HepG2 (cell line): ENCODE measurements around the gene HIGD1A. TPM values are rescaled to one million over a fixed set of nuclear protein-coding genes. Genes with fewer than 3 reads are reported as not detected.

Experiments
- ATF7 ChIP-seq, 2 experiments: fragments of 450-650 bp in 1 of 2; sonication (generic) in 1 of 2; formaldehyde crosslinking in 1 of 2; IDR thresholded peaks; 2 replicates each; pipeline versions ENCODE4 v1.4.0 to v1.6.1; 2016 to 2020; ENCODE audit warnings: antibody characterized with exemption in 1 of 2, mild to moderate bottlenecking in 1 of 2, missing genetic modification reagents in 1 of 2
- FLYWCH1 ChIP-seq: sonication (generic); formaldehyde crosslinking; IDR thresholded peaks from 2 replicates; pipeline ENCODE4 v1.8.1; 2023; ENCODE audit warnings: mild to moderate bottlenecking, missing genetic modification reagents
- KDM1A ChIP-seq: IDR thresholded peaks from 2 replicates; pipeline ENCODE4 v1.6.1; 2016; ENCODE audit warnings: missing compliant biosample characterization
- NBN ChIP-seq: fragments of 450-650 bp; conservative IDR thresholded peaks from 2 replicates; pipeline ENCODE4 v1.6.1; 2017
- PPARG ChIP-seq: conservative IDR thresholded peaks from 2 replicates; pipeline ENCODE4 v1.6.1; 2016; ENCODE audit warnings: missing biosample characterization, missing genetic modification reagents
- REST ChIP-seq, 2 experiments: IDR thresholded peaks; 2 replicates each; pipeline ENCODE4 v1.6.1; 2011 to 2012; ENCODE audit warnings: low read length in 2 of 2, borderline replicate concordance in 1 of 2, low read depth in 1 of 2, mild to moderate bottlenecking in 1 of 2, moderate library complexity in 1 of 2
- RORA ChIP-seq: sonication (generic); formaldehyde crosslinking; IDR thresholded peaks from 2 replicates; pipeline ENCODE4 v1.5.0; 2020; ENCODE audit warnings: mild to moderate bottlenecking, missing genetic modification reagents, moderate library complexity
- SNAI1 ChIP-seq: sonication (generic); formaldehyde crosslinking; IDR thresholded peaks from 2 replicates; pipeline ENCODE4 v1.5.0; 2020; ENCODE audit warnings: mild to moderate bottlenecking, missing genetic modification reagents, borderline replicate concordance
- SOX6 ChIP-seq, 2 experiments: fragments of 450-650 bp in 1 of 2; sonication (generic) in 1 of 2; formaldehyde crosslinking in 1 of 2; IDR thresholded peaks; 2 replicates each; pipeline versions ENCODE4 v1.4.0 to v1.6.1; 2017 to 2020; ENCODE audit warnings: antibody characterized with exemption in 1 of 2, mild to moderate bottlenecking in 1 of 2, missing genetic modification reagents in 1 of 2
- ZFP91 ChIP-seq: sonication (generic); formaldehyde crosslinking; IDR thresholded peaks from 2 replicates; pipeline ENCODE4 v1.9.0; 2022; ENCODE audit warnings: missing genetic modification reagents, mild to moderate bottlenecking, borderline replicate concordance
- ZNF282 ChIP-seq: fragments of 450-650 bp; IDR thresholded peaks from 2 replicates; pipeline ENCODE4 v1.6.1; 2018; ENCODE audit not compliant: partially characterized antibody
- ZNF3 ChIP-seq: IDR thresholded peaks from 2 replicates; pipeline ENCODE4 v1.7.0; 2017; ENCODE audit warnings: inconsistent platforms
- ZNF615 ChIP-seq: sonication (generic); formaldehyde crosslinking; IDR thresholded peaks from 2 replicates; pipeline ENCODE4 v1.5.0; 2020; ENCODE audit warnings: mild to moderate bottlenecking, missing genetic modification reagents, borderline replicate concordance
- ZNF619 ChIP-seq: sonication (generic); formaldehyde crosslinking; IDR thresholded peaks from 2 replicates; pipeline ENCODE4 v1.4.0; 2020; ENCODE audit warnings: mild to moderate bottlenecking, missing genetic modification reagents
- ZNF792 ChIP-seq: IDR thresholded peaks from 2 replicates; pipeline ENCODE4 v1.6.1; 2016
- ZZZ3 ChIP-seq: sonication (generic); formaldehyde crosslinking; IDR thresholded peaks from 2 replicates; pipeline ENCODE4 v1.4.0; 2020; ENCODE audit warnings: missing genetic modification reagents, mild to moderate bottlenecking, borderline replicate concordance
- polyA plus RNA-seq, 8 experiments: library from polyadenylated mRNA; depleted of rRNA in 3 of 8; stranded (reverse) in 7 of 8; unstranded in 1 of 8; fragments of >200 nt; fragmentation: Illumina TruSeq in 4 of 8; extraction: Trizol in 4 of 8; gene quantifications; 2 replicates each; pipeline versions ENCODE4 v1.2.1 to v1.2.3, GENCODE V29; 2011 to 2016; ENCODE audit warnings: low read depth in 4 of 8, missing spikeins in 1 of 8, mixed read lengths in 1 of 8; ENCODE audit not compliant: insufficient read depth in 1 of 8
- total RNA-seq, 5 experiments: library from RNA; depleted of rRNA; stranded (reverse); fragments of >200 nt; fragmentation: Illumina TruSeq; extraction: Trizol; gene quantifications; 2 replicates each; pipeline ENCODE4 v1.2.3, GENCODE V29; 2016; ENCODE audit warnings: low read depth in 1 of 5
- TF ChIP-seq, protein P1 (sequence below): sonication (generic); formaldehyde crosslinking; IDR thresholded peaks from 2 replicates; pipeline ENCODE4 v1.4.0; 2020; ENCODE audit warnings: missing genetic modification reagents, borderline replicate concordance
- TF ChIP-seq, protein P2 (sequence below): IDR thresholded peaks from 2 replicates; pipeline ENCODE4 v1.6.1; 2016; ENCODE audit warnings: mild to moderate bottlenecking, missing biosample characterization, missing genetic modification reagents
- TF ChIP-seq, protein P3 (sequence below): sonication (generic); formaldehyde crosslinking; IDR thresholded peaks from 2 replicates; pipeline ENCODE4 v1.4.0; 2020; ENCODE audit warnings: missing genetic modification reagents, borderline replicate concordance

Gene HIGD1A
- total and polyA plus RNA-seq, 2 of the 13 experiments (the other 11 are each of a cell fraction or from before 2014, with no cell fraction given) = 222 to 253 TPM

DNA sequence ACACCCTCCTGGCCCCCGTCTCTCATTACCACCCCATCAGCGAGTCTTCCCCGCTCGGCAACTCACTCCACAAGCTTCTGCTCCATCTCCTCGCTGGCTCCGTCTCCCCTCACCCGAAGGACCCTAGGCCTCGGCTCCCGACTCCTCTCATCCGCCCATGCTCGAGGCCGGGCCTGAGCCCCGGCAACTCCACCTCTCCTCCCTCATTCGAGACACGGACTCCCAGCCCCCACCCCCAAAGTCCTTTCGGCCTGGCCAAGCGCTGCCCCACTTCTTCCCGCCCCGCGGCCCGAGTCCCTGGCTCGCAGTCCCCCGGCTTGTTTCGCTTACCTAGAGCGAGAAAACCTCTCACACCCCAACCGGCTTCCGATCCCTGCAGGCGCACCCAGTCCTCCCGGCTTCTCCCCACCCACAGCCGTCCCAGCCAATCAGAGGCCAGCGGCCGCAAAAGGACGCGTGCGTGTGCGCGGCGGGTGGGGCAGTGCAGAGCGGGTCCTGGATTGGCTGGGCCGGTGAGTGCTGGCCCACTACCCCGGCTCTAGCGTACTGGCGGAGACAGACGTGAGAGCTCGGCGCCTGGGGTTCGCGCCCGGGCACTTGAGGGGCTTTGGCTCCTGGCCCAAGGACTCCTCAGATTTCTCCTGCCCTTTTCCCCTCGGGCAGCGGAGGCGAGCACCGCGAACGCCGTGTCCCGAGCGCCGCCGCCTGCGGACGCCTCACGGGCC is at the start of gene HIGD1A (continued):
- TF ChIP-seq, protein P1, sequence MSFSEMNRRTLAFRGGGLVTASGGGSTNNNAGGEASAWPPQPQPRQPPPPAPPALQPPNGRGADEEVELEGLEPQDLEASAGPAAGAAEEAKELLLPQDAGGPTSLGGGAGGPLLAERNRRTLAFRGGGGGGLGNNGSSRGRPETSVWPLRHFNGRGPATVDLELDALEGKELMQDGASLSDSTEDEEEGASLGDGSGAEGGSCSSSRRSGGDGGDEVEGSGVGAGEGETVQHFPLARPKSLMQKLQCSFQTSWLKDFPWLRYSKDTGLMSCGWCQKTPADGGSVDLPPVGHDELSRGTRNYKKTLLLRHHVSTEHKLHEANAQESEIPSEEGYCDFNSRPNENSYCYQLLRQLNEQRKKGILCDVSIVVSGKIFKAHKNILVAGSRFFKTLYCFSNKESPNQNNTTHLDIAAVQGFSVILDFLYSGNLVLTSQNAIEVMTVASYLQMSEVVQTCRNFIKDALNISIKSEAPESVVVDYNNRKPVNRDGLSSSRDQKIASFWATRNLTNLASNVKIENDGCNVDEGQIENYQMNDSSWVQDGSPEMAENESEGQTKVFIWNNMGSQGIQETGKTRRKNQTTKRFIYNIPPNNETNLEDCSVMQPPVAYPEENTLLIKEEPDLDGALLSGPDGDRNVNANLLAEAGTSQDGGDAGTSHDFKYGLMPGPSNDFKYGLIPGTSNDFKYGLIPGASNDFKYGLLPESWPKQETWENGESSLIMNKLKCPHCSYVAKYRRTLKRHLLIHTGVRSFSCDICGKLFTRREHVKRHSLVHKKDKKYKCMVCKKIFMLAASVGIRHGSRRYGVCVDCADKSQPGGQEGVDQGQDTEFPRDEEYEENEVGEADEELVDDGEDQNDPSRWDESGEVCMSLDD (CRISPR knock-in tag) = no peak; the same call in 1 of the 2 replicates
- TF ChIP-seq RORA (CRISPR knock-in tag) (no peak), ZFP91 (CRISPR knock-in tag) (peak; percentile 58; the same call in 1 of the 2 replicates), SNAI1 (peak; percentile 51), ZNF792 (CRISPR knock-in tag) (no peak), ZNF615 (no peak), FLYWCH1 (CRISPR knock-in tag) (no peak), ATF7 (IDR thresholded peaks at IDR 0.05) (no peak), ATF7 (CRISPR knock-in tag; IDR thresholded peaks at IDR 0.05) (no peak), SOX6 (IDR thresholded peaks at IDR 0.05) (no peak), SOX6 (CRISPR knock-in tag; IDR thresholded peaks at IDR 0.05) (no peak), ZZZ3 (CRISPR knock-in tag) (no peak), NBN (no peak), PPARG (no peak; the same call in 1 of the 2 replicates), ZNF282 (no peak), ZNF3 (CRISPR knock-in tag) (no peak), KDM1A (no peak), ZNF619 (CRISPR knock-in tag) (0 out of 2 replicates have a peak, but pooled peaks have one; percentile 57), REST (IDR thresholded peaks at IDR 0.05; ENCODE audit: borderline replicate concordance in 1 of 2, low read depth in 1 of 2, low read length in 2 of 2) (no peak)
- TF ChIP-seq, protein P2, sequence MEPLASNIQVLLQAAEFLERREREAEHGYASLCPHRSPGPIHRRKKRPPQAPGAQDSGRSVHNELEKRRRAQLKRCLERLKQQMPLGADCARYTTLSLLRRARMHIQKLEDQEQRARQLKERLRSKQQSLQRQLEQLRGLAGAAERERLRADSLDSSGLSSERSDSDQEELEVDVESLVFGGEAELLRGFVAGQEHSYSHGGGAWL (CRISPR knock-in tag) = peak; percentile 43; the same call in 1 of the 2 replicates
- TF ChIP-seq, protein P3, sequence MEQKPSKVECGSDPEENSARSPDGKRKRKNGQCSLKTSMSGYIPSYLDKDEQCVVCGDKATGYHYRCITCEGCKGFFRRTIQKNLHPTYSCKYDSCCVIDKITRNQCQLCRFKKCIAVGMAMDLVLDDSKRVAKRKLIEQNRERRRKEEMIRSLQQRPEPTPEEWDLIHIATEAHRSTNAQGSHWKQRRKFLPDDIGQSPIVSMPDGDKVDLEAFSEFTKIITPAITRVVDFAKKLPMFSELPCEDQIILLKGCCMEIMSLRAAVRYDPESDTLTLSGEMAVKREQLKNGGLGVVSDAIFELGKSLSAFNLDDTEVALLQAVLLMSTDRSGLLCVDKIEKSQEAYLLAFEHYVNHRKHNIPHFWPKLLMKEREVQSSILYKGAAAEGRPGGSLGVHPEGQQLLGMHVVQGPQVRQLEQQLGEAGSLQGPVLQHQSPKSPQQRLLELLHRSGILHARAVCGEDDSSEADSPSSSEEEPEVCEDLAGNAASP (CRISPR knock-in tag) = 0 out of 2 replicates have a peak, but pooled peaks have one; percentile 23
